Activated CD4-positive, CD25-positive, alpha-beta regulatory T cell treated with anti-CD3 and anti-CD28 coated beads, Interleukin-2, amount 50 U/mL, for 72 hours (primary cell): ENCODE data around the gene TTC22.
"Not testable (repeated sequence)": the region's sequence is repeated elsewhere in the genome, so short reads cannot be mapped to it uniquely, and the experiment has no call there.

Experiments used
- DNase-seq: peaks from one replicate; pipeline ENCODE4 v3.0.0; 2021

TTC22 gene

GRCh38 chr1:54781023-54781723, 19.9 kb downstream of the TTC22 start:
- no peak for DNase-seq

- DNase-seq = no peak
These were observed 23.7 kb downstream of the TTC22 start for GRCh38 chr1:54777431-54777830.

GRCh38 chr1:54777011-54777410, 24.1 kb downstream of the TTC22 start:
- no peak for DNase-seq

- not testable (repeated sequence) for DNase-seq
These were observed 25.0 kb downstream of the TTC22 start for GRCh38 chr1:54775828-54776721.

- DNase-seq = no peak
These were observed 26.2 kb downstream of the TTC22 start for GRCh38 chr1:54774820-54775498.

GRCh38 chr1:54772951-54773350, 28.2 kb downstream of the TTC22 start:
- DNase-seq = no peak

- no peak for DNase-seq
These were observed 33.0 kb downstream of the TTC22 start for GRCh38 chr1:54768093-54768492.

GRCh38 chr1:54767526-54767925, 33.6 kb downstream of the TTC22 start:
- DNase-seq = no peak

GRCh38 chr1:54766726-54767125, 34.4 kb downstream of the TTC22 start:
- DNase-seq = no peak

- DNase-seq = no peak
These were observed 36.1 kb downstream of the TTC22 start for GRCh38 chr1:54764922-54765561.

- DNase-seq = peak; percentile 94
These were observed 36.8 kb downstream of the TTC22 start, which contains the start of gene PARS2 for GRCh38 chr1:54764133-54764921. PARS2 (minus strand) TSS chr1:54764523; CDS start chr1:54759161, 5,362 bp downstream.

- DNase-seq = no peak
These were observed 37.3 kb downstream of the TTC22 start for GRCh38 chr1:54763816-54764132.

GRCh38 chr1:54758678-54759348, 42.3 kb downstream of the TTC22 start:
- DNase-seq = no peak

GRCh38 chr1:54757833-54758232, 43.3 kb downstream of the TTC22 start:
- no peak for DNase-seq

- no peak for DNase-seq
These were observed 46.4 kb downstream of the TTC22 start for GRCh38 chr1:54754486-54755285.

GRCh38 chr1:54754045-54754444, 47.1 kb downstream of the TTC22 start:
- DNase-seq = no peak

GRCh38 chr1:54751426-54751825, 49.7 kb downstream of the TTC22 start:
- DNase-seq = no peak

GRCh38 chr1:54750596-54750995, 50.5 kb downstream of the TTC22 start:
- no peak for DNase-seq

- no peak for DNase-seq
These were observed 52.9 kb downstream of the TTC22 start for GRCh38 chr1:54748094-54748835.

GRCh38 chr1:54745864-54746263, 55.3 kb downstream of the TTC22 start:
- no peak for DNase-seq
